Keratinocyte (primary cell): ENCODE results near the gene FLYWCH1.

Experiments
- CTCF ChIP-seq, 3 experiments: IDR thresholded peaks in 1 of 3; conservative IDR thresholded peaks in 1 of 3; optimal IDR thresholded peaks in 1 of 3; 2 replicates in 2 of 3; 3 replicates in 1 of 3; pipeline versions ENCODE3 to v1.5.1; 2011; ENCODE audit warnings: low read length in 3 of 3, mild to moderate bottlenecking in 3 of 3, moderate library complexity in 2 of 3, control low read depth in 1 of 3, inconsistent platforms in 1 of 3; ENCODE audit not compliant: insufficient read depth in 2 of 3; ENCODE audit errors: extremely low read depth in 1 of 3
- EZH2 ChIP-seq: IDR thresholded peaks from one replicate; pipeline ENCODE4 v1.6.1; 2012; ENCODE audit warnings: inconsistent platforms, mild to moderate bottlenecking, low read length, moderate library complexity

- no peak for TF ChIP-seq CTCF (optimal IDR thresholded peaks at IDR 0.05 in 1 of 3, IDR thresholded peaks at IDR 0.05 in 1 of 3, conservative IDR thresholded peaks at IDR 0.05 in 1 of 3; ENCODE audit: extremely low read depth in 1 of 3, insufficient read depth in 2 of 3, low read length in 3 of 3)
- TF ChIP-seq EZH2 = no peak
These were observed 40.9 kb downstream of the FLYWCH1 start for GRCh38 chr16:2952679-2953078.
